GM19468 (cell line): ENCODE data around the gene LRRK1.

Source experiments
- ATAC-seq: cut with Tn5 transposase; IDR thresholded peaks from one replicate; pipeline ENCODE4 v1.9.1; 2021; ENCODE audit warnings: mild to moderate bottlenecking, moderate library complexity, moderate number of reproducible peaks; ENCODE audit not compliant: unreplicated experiment; ENCODE audit errors: extremely low read depth

Gene LRRK1

DNA sequence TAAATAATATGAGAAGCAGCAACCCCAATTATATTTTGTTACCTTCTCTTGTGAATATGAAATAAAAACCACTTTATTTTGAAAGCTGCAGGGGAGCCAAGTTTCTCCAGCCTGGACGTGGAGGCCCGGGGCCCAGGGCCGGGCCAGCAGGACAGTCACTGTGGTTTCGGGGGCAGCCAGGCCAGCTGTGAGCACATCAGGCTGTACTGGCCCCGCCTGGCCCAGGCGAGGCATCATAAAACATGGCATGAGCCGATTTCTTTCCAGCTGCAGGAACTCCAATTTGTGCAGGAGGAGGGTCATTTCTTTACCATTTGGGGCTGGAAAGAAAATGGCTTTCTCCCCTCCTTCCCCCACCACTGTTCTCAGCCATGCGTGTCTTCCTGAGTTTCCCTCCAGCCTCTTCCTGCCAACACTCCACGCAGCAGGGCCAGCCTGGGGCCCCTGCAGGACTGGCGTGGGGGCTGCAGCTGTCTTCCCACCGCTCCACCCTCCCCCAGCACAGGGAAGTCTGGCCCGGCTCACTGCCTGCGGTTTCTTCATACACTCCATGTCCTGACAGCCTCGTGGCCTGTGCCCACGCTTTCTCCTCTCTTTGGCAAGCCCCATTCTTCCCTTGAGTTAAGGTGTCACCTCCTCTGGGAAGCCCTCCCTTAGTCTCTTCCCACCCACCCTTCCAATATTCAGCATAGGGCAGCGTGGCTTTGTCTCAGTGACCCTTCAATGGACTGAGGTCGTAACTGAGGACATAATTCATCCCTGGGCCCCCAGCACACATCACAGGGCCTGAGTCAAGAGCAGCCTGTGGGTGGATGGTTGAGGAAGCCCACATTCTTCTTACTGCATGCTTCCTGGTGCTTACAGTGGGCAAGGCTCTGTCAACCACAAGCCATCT, 196.9 kb downstream of the LRRK1 start:
- ATAC-seq: no peak

DNA sequence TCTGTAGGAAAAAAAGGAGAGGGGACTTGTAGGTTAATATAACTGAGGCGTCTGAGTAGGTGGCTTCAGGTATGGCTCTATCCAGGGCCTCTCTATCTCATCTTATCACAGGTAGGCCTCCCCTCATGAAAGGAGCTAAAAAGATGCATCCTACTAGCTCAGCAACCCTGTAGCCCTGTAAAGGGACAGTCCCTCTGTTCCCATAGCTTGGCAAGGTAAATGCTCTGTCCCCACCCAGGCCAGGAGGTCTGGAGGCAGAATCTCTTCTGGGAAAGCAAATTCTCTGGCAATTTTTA, 197.5 kb downstream of the LRRK1 start:
- no peak for ATAC-seq

DNA sequence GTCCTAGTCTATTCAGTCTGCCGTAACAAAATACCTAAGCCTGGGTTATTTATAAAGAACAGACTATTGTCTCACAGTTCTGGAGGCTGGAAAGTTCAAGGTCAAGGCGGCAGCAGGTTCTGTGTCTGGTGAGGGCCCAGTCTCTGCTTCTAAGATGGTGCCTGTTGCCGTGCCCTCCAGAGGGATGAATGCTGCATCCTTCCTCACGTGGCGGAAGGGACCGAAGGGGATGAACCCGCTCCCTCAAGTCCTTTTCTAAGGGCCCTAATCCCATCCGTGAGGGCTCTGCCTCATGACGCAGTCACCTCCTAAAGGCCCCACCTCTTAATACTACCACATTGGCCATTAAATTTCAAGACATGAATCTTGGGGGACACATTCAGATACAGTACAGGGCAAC, 199.0 kb downstream of the LRRK1 start:
- no peak for ATAC-seq

DNA sequence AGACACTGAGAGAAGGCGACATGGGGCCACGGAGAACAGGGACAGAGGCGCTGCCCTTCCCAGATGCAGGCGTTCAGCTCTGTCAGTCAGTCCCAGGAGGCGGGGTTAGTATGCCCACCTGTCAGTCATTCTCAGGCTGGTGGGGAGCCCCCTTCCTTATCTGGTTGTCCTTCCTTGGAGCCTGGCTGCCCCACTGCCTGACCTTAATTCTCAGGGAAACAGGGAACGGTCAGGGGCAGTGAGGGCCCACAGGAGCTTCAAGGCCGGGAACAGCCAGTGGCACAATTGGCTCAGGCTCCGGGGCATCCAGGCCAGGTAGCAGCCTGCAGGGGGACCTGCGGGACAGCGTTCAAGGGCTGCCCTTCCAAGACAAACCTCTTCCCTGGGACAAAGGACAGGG, 199.5 kb downstream of the LRRK1 start:
- ATAC-seq: no peak

DNA sequence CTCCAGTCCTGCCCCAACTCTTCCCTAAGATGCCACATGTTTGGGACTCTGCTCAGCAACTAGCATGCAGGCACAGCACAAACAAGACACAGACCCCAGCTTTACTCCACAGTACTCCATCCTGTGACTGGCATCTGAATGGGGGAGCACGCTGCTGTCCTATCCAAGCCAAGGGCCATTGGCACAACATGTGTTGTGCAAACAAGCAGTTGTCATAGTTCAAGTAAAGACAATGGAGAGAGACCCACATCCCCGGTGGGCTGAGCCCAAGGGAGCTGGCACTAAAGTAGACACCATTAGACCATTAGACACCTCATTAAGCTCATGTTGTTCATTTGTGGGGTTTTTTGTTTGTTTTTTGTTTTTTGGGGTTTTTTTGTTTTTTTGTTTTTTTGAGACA, 200.0 kb downstream of the LRRK1 start:
- no peak for ATAC-seq
